Smooth muscle cell (in vitro differentiated cells): ENCODE measurements around the gene TMEM183A. TPM values are rescaled to one million over a fixed set of nuclear protein-coding genes. Genes with fewer than 3 reads are reported as not detected.

Source experiments
- DNase-seq: peaks from one replicate; lab custom pipeline; 2025; ENCODE audit not compliant: unreplicated experiment; lab: John Stamatoyannopoulos, UW
- H2AFZ ChIP-seq: fragments of 200-600 bp; sonication (generic); 2 replicates; pipeline ENCODE4 v1.6.0; 2016; ENCODE audit warnings: antibody characterized with exemption, low read depth, mild to moderate bottlenecking
- H3F3A ChIP-seq: fragments of 200-600 bp; sonication (generic); 2 replicates; pipeline ENCODE4 v1.6.0; 2017; ENCODE audit warnings: antibody characterized with exemption, low read depth
- H3K27ac ChIP-seq: fragments of 200-600 bp; sonication (generic); 2 replicates; pipeline ENCODE4 v1.5.1; 2016; ENCODE audit warnings: low read depth, mild to moderate bottlenecking
- H3K27me3 ChIP-seq: fragments of 200-600 bp; sonication (generic); 2 replicates; pipeline ENCODE4 v1.6.1; 2016; ENCODE audit warnings: low read depth, mild to moderate bottlenecking
- H3K36me3 ChIP-seq: fragments of 200-600 bp; sonication (generic); 2 replicates; pipeline ENCODE4 v1.5.1; 2016; ENCODE audit warnings: low read depth
- H3K4me1 ChIP-seq: fragments of 200-600 bp; sonication (generic); 2 replicates; pipeline ENCODE4 v1.5.1; 2016; ENCODE audit warnings: low read depth
- H3K4me2 ChIP-seq: fragments of 200-600 bp; sonication (generic); 2 replicates; pipeline ENCODE4 v1.6.0; 2016; ENCODE audit warnings: mild to moderate bottlenecking
- H3K4me3 ChIP-seq: fragments of 200-600 bp; sonication (generic); 2 replicates; pipeline ENCODE4 v1.5.1; 2016; ENCODE audit warnings: mild to moderate bottlenecking
- H3K79me2 ChIP-seq: fragments of 200-600 bp; sonication (generic); 2 replicates; pipeline ENCODE4 v1.6.0; 2016; ENCODE audit warnings: low read depth, mild to moderate bottlenecking
- H3K9ac ChIP-seq: fragments of 200-600 bp; sonication (generic); 2 replicates; pipeline ENCODE4 v1.6.0; 2016; ENCODE audit warnings: low read depth
- H3K9me3 ChIP-seq: fragments of 200-600 bp; sonication (generic); replicated peaks from 2 replicates; pipeline ENCODE4 v1.5.1; 2016; ENCODE audit warnings: low read depth
- H4K20me1 ChIP-seq: fragments of 200-600 bp; sonication (generic); 2 replicates; pipeline ENCODE4 v1.6.0; 2016; ENCODE audit warnings: low read depth
- CTCF ChIP-seq: fragments of 200-600 bp; sonication (generic); IDR thresholded peaks from 2 replicates; pipeline ENCODE4 v1.5.1; 2017; ENCODE audit warnings: borderline replicate concordance, mild to moderate bottlenecking, antibody characterized with exemption; ENCODE audit not compliant: insufficient read depth, poor library complexity, severe bottlenecking
- WGBS: methylation state at CpG from one replicate; pipeline ENCODE4 v1.1.7; 2016; ENCODE audit warnings: low lambda C conversion rate; 5-methylcytosine and 5-hydroxymethylcytosine counted together
- polyA plus RNA-seq: library from polyadenylated mRNA; unstranded; fragments of >200 nt; fragmentation: Nextera tagmentation; extraction: Ambion mirVana; gene quantifications from 2 replicates; pipeline ENCODE4 v1.2.1, GENCODE V29; 2016
- total RNA-seq: library from RNA; depleted of rRNA; stranded (reverse); fragments of >200 nt; gene quantifications from 2 replicates; pipeline ENCODE4 v1.2.3, GENCODE V29; 2014

TMEM183A gene
- total and polyA plus RNA-seq, 2 experiments from 2014 or later, result 54.9 to 55.0 TPM

GRCh38 chr1:202959276-202959620, 47.9 kb upstream of the TMEM183A start:
- no peak overlapping the region for H3K4me2 ChIP-seq

GRCh38 chr1:202961220-202961880, 45.8 kb upstream of the TMEM183A start:
- 92% methylated on average over 5 of the region's 5 CpGs for WGBS
- no peaks in the 10 kb centered on the region for H3F3A ChIP-seq
- no peak overlapping the region for H3K4me3 ChIP-seq
- no peaks in the 10 kb centered on the region for H3K27me3 ChIP-seq
- DNase-seq, result no peak
- H3K4me2 ChIP-seq, result no peak overlapping the region
- peaks cover 17% of the 10 kb centered on the region for H3K79me2 ChIP-seq
- H3K9me3 ChIP-seq, result no peaks in the 10 kb centered on the region
- H3K27ac ChIP-seq, result no peak overlapping the region
- H2AFZ ChIP-seq, result no peak overlapping the region
- H3K36me3 ChIP-seq, result no peaks in the 10 kb centered on the region
- peaks cover 12% of the 10 kb centered on the region for H4K20me1 ChIP-seq
- no peak for TF ChIP-seq CTCF
- H3K9ac ChIP-seq, result no peak overlapping the region
- peaks cover 13% of the 10 kb centered on the region for H3K4me1 ChIP-seq

More at GRCh38 chr1:202959276-202959620, 47.9 kb upstream of the TMEM183A start:
- no peak overlapping the region for H3K4me3 ChIP-seq
- no peaks in the 10 kb centered on the region for H3F3A ChIP-seq
- no peaks in the 10 kb centered on the region for H3K27me3 ChIP-seq
- no peaks in the 10 kb centered on the region for H3K36me3 ChIP-seq
- DNase-seq, result no peak
- peaks cover 38% of the 10 kb centered on the region for H3K79me2 ChIP-seq
- H4K20me1 ChIP-seq, result peaks cover 33% of the 10 kb centered on the region
- no peak overlapping the region for H2AFZ ChIP-seq
- H3K27ac ChIP-seq, result peak overlapping the region; percentile 69
- H3K9me3 ChIP-seq, result no peaks in the 10 kb centered on the region
- H3K9ac ChIP-seq, result no peak overlapping the region
- no peak for TF ChIP-seq CTCF
- peaks cover 13% of the 10 kb centered on the region for H3K4me1 ChIP-seq
- 18% methylated on average over 1 of the region's 1 CpG for WGBS

GRCh38 chr1:202964791-202965410, 42.3 kb upstream of the TMEM183A start:
- Histone ChIP-seq H3F3A (peaks cover 4% of the 10 kb centered on the region), H3K9ac (no peak overlapping the region), H3K79me2 (no peaks in the 10 kb centered on the region), H3K4me1 (peaks cover 11% of the 10 kb centered on the region), H2AFZ (no peak overlapping the region), H3K4me2 (no peak overlapping the region), H3K27me3 (no peaks in the 10 kb centered on the region), H3K9me3 (no peaks in the 10 kb centered on the region), H3K27ac (peak overlapping the region; percentile 76), H3K4me3 (no peak overlapping the region), H3K36me3 (no peaks in the 10 kb centered on the region), H4K20me1 (no peaks in the 10 kb centered on the region)
- DNase-seq, result no peak
- 87% methylated on average over 6 of the region's 6 CpGs for WGBS
- TF ChIP-seq CTCF, result no peak
